Measurements from ENCODE around the gene FAM83G.

Gene FAM83G

GRCh38 chr17:18948476-18949006, 56.0 kb downstream of the FAM83G start:
- Histone ChIP-seq H3K9me3 (ENCODE audit: control insufficient read depth in 5 of 5, low read length in 5 of 5) (no peaks in the 10 kb centered on the region), H3K4me3 (ENCODE audit: low read depth in 1 of 5, low read length in 5 of 5) (no peak overlapping the region), H3K4me1 (ENCODE audit: control insufficient read depth in 5 of 5, insufficient read depth in 5 of 5, low read length in 5 of 5) (peaks cover 0 to 5% (median 0%) of the 10 kb centered on the region in 5 donors), H3K27me3 (ENCODE audit: control insufficient read depth in 5 of 5, insufficient read depth in 4 of 5, low read length in 5 of 5) (peaks cover 0 to 20% (median 3%) of the 10 kb centered on the region in 5 donors), H3K9ac (ENCODE audit: low read length in 5 of 5) (no peak overlapping the region), H3K27ac (ENCODE audit: low read depth, low read length) (no peak overlapping the region), H3K36me3 (ENCODE audit: control insufficient read depth in 5 of 5, insufficient read depth in 5 of 5, low read length in 5 of 5) (no peaks in the 10 kb centered on the region)

GRCh38 chr17:18947866-18948265, 56.7 kb downstream of the FAM83G start:
- Histone ChIP-seq H3K36me3 (ENCODE audit: control insufficient read depth in 5 of 5, insufficient read depth in 5 of 5, low read length in 5 of 5) (no peaks in the 10 kb centered on the region), H3K4me1 (ENCODE audit: control insufficient read depth in 5 of 5, insufficient read depth in 5 of 5, low read length in 5 of 5) (peaks cover 0 to 5% (median 0%) of the 10 kb centered on the region in 5 donors), H3K27ac (ENCODE audit: low read depth, low read length) (no peak overlapping the region), H3K9me3 (ENCODE audit: control insufficient read depth in 5 of 5, low read length in 5 of 5) (no peaks in the 10 kb centered on the region), H3K27me3 (ENCODE audit: control insufficient read depth in 5 of 5, insufficient read depth in 4 of 5, low read length in 5 of 5) (peaks cover 0 to 20% (median 3%) of the 10 kb centered on the region in 5 donors), H3K9ac (ENCODE audit: low read length in 5 of 5) (no peak overlapping the region), H3K4me3 (ENCODE audit: low read depth in 1 of 5, low read length in 5 of 5) (no peak overlapping the region)

- Histone ChIP-seq H3K36me3 (ENCODE audit: control insufficient read depth in 5 of 5, insufficient read depth in 5 of 5, low read length in 5 of 5) (no peaks in the 10 kb centered on the region), H3K4me3 (ENCODE audit: low read depth in 1 of 5, low read length in 5 of 5) (no peak overlapping the region)
Observed at GRCh38 chr17:18946536-18946935, 58.0 kb downstream of the FAM83G start.

GRCh38 chr17:18944646-18945045, 59.9 kb downstream of the FAM83G start:
- Histone ChIP-seq H3K4me1 (ENCODE audit: control insufficient read depth in 5 of 5, insufficient read depth in 5 of 5, low read length in 5 of 5) (peaks cover 0 to 3% (median 0%) of the 10 kb centered on the region in 5 donors), H3K4me3 (ENCODE audit: low read depth in 1 of 5, low read length in 5 of 5) (no peak overlapping the region), H3K36me3 (ENCODE audit: control insufficient read depth in 5 of 5, insufficient read depth in 5 of 5, low read length in 5 of 5) (no peaks in the 10 kb centered on the region), H3K9ac (ENCODE audit: low read length in 5 of 5) (no peak overlapping the region), H3K9me3 (ENCODE audit: control insufficient read depth in 5 of 5, low read length in 5 of 5) (no peaks in the 10 kb centered on the region), H3K27me3 (ENCODE audit: control insufficient read depth in 5 of 5, insufficient read depth in 4 of 5, low read length in 5 of 5) (peaks cover 0 to 5% (median 2%) of the 10 kb centered on the region in 5 donors), H3K27ac (ENCODE audit: low read depth, low read length) (no peak overlapping the region)

More at GRCh38 chr17:18946536-18946935, 58.0 kb downstream of the FAM83G start:
- H3K4me1 ChIP-seq (ENCODE audit: control insufficient read depth in 5 of 5, insufficient read depth in 5 of 5, low read length in 5 of 5): peaks cover 0 to 5% (median 0%) of the 10 kb centered on the region in 5 donors
- H3K27me3 ChIP-seq (ENCODE audit: control insufficient read depth in 5 of 5, insufficient read depth in 4 of 5, low read length in 5 of 5): peaks cover 0 to 14% (median 2%) of the 10 kb centered on the region in 5 donors
- no peak overlapping the region for H3K27ac ChIP-seq (ENCODE audit: low read depth, low read length)
- no peak overlapping the region for H3K9ac ChIP-seq (ENCODE audit: low read length in 5 of 5)
- no peaks in the 10 kb centered on the region for H3K9me3 ChIP-seq (ENCODE audit: control insufficient read depth in 5 of 5, low read length in 5 of 5)

GRCh38 chr17:18938692-18939023, 65.9 kb downstream of the FAM83G start:
- Histone ChIP-seq H3K27me3 (ENCODE audit: control insufficient read depth in 5 of 5, insufficient read depth in 4 of 5, low read length in 5 of 5) (no peaks in the 10 kb centered on the region), H3K27ac (ENCODE audit: low read depth, low read length) (no peak overlapping the region), H3K9ac (ENCODE audit: low read length in 5 of 5) (no peak overlapping the region), H3K9me3 (ENCODE audit: control insufficient read depth in 5 of 5, low read length in 5 of 5) (no peaks in the 10 kb centered on the region), H3K36me3 (ENCODE audit: control insufficient read depth in 5 of 5, insufficient read depth in 5 of 5, low read length in 5 of 5) (no peaks in the 10 kb centered on the region), H3K4me3 (ENCODE audit: low read depth in 1 of 5, low read length in 5 of 5) (no peak overlapping the region), H3K4me1 (ENCODE audit: control insufficient read depth in 5 of 5, insufficient read depth in 5 of 5, low read length in 5 of 5) (no peaks in the 10 kb centered on the region)

- Histone ChIP-seq H3K36me3 (ENCODE audit: control insufficient read depth in 5 of 5, insufficient read depth in 5 of 5, low read length in 5 of 5) (no peaks in the 10 kb centered on the region), H3K9me3 (ENCODE audit: control insufficient read depth in 5 of 5, low read length in 5 of 5) (no peaks in the 10 kb centered on the region), H3K27ac (ENCODE audit: low read depth, low read length) (no peak overlapping the region), H3K9ac (ENCODE audit: low read length in 5 of 5) (no peak overlapping the region), H3K4me3 (ENCODE audit: low read depth in 1 of 5, low read length in 5 of 5) (no peak overlapping the region), H3K4me1 (ENCODE audit: control insufficient read depth in 5 of 5, insufficient read depth in 5 of 5, low read length in 5 of 5) (peaks cover 0 to 2% (median 0%) of the 10 kb centered on the region in 5 donors), H3K27me3 (ENCODE audit: control insufficient read depth in 5 of 5, insufficient read depth in 4 of 5, low read length in 5 of 5) (no peaks in the 10 kb centered on the region)
Observed at GRCh38 chr17:18937981-18938691, 66.4 kb downstream of the FAM83G start.

- Histone ChIP-seq H3K9ac (ENCODE audit: low read length in 5 of 5) (no peak overlapping the region), H3K4me3 (ENCODE audit: low read depth in 1 of 5, low read length in 5 of 5) (no peak overlapping the region), H3K36me3 (ENCODE audit: control insufficient read depth in 5 of 5, insufficient read depth in 5 of 5, low read length in 5 of 5) (peaks cover 5 to 38% (median 26%) of the 10 kb centered on the region in 5 donors), H3K27ac (ENCODE audit: low read depth, low read length) (no peak overlapping the region), H3K9me3 (ENCODE audit: control insufficient read depth in 5 of 5, low read length in 5 of 5) (no peaks in the 10 kb centered on the region), H3K4me1 (ENCODE audit: control insufficient read depth in 5 of 5, insufficient read depth in 5 of 5, low read length in 5 of 5) (peaks cover 0 to 5% (median 2%) of the 10 kb centered on the region in 5 donors), H3K27me3 (ENCODE audit: control insufficient read depth in 5 of 5, insufficient read depth in 4 of 5, low read length in 5 of 5) (no peaks in the 10 kb centered on the region)
Observed at GRCh38 chr17:18933102-18934058, 71.2 kb downstream of the FAM83G start.

- H3K27me3 ChIP-seq (ENCODE audit: control insufficient read depth in 5 of 5, insufficient read depth in 4 of 5, low read length in 5 of 5): no peaks in the 10 kb centered on the region
- H3K27ac ChIP-seq (ENCODE audit: low read depth, low read length): no peak overlapping the region
- H3K4me3 ChIP-seq (ENCODE audit: low read depth in 1 of 5, low read length in 5 of 5): no peak overlapping the region
- H3K4me1 ChIP-seq (ENCODE audit: control insufficient read depth in 5 of 5, insufficient read depth in 5 of 5, low read length in 5 of 5): peaks cover 0 to 5% (median 2%) of the 10 kb centered on the region in 5 donors
- peaks cover 5 to 39% (median 27%) of the 10 kb centered on the region in 5 donors for H3K36me3 ChIP-seq (ENCODE audit: control insufficient read depth in 5 of 5, insufficient read depth in 5 of 5, low read length in 5 of 5)
- H3K9me3 ChIP-seq (ENCODE audit: control insufficient read depth in 5 of 5, low read length in 5 of 5): no peaks in the 10 kb centered on the region
- H3K9ac ChIP-seq (ENCODE audit: low read length in 5 of 5): no peak overlapping the region
Observed at GRCh38 chr17:18932360-18933055, 72.1 kb downstream of the FAM83G start.

GRCh38 chr17:18928628-18929125, 75.9 kb downstream of the FAM83G start:
- Histone ChIP-seq H3K9ac (ENCODE audit: low read length in 5 of 5) (no peak overlapping the region), H3K36me3 (ENCODE audit: control insufficient read depth in 5 of 5, insufficient read depth in 5 of 5, low read length in 5 of 5) (peaks cover 8 to 51% (median 31%) of the 10 kb centered on the region in 5 donors), H3K27me3 (ENCODE audit: control insufficient read depth in 5 of 5, insufficient read depth in 4 of 5, low read length in 5 of 5) (no peaks in the 10 kb centered on the region), H3K27ac (ENCODE audit: low read depth, low read length) (no peak overlapping the region), H3K4me3 (ENCODE audit: low read depth in 1 of 5, low read length in 5 of 5) (no peak overlapping the region), H3K9me3 (ENCODE audit: control insufficient read depth in 5 of 5, low read length in 5 of 5) (no peaks in the 10 kb centered on the region), H3K4me1 (ENCODE audit: control insufficient read depth in 5 of 5, insufficient read depth in 5 of 5, low read length in 5 of 5) (peaks cover 0 to 5% (median 3%) of the 10 kb centered on the region in 5 donors)
